Nephron progenitor cell (in vitro differentiated cells): ENCODE data around the gene MED26.

Experiments used
- DNase-seq: peaks from one replicate; pipeline ENCODE4 v3.0.0; 2021
- H3K27ac Mint-ChIP-seq: 2 replicates; pipeline ENCODE4 v1.8.0; 2021; ENCODE audit warnings: mild to moderate bottlenecking, moderate library complexity, mixed read lengths
- H3K27me3 Mint-ChIP-seq: 2 replicates; pipeline ENCODE4 v1.8.0; 2021; ENCODE audit warnings: mild to moderate bottlenecking, low read depth, mixed read lengths; ENCODE audit not compliant: poor library complexity
- H3K36me3 Mint-ChIP-seq: 2 replicates; pipeline ENCODE4 v1.8.0; 2021; ENCODE audit warnings: low read depth, mixed read lengths
- H3K4me1 Mint-ChIP-seq: 2 replicates; pipeline ENCODE4 v1.8.0; 2021; ENCODE audit warnings: mixed read lengths
- H3K4me3 Mint-ChIP-seq: 2 replicates; pipeline ENCODE4 v1.8.0; 2021; ENCODE audit warnings: mild to moderate bottlenecking, moderate library complexity, mixed read lengths
- H3K9me3 Mint-ChIP-seq: 2 replicates; pipeline ENCODE4 v1.8.0; 2021; ENCODE audit warnings: mild to moderate bottlenecking, moderate library complexity, mixed read lengths
- CTCF ChIP-seq: fragments of 200-600 bp; sonication (generic); IDR thresholded peaks from 2 replicates; pipeline ENCODE4 v1.5.0; 2021; ENCODE audit warnings: antibody characterized with exemption

Gene MED26

GRCh38 chr19:16575282-16575681, 52.7 kb downstream of the MED26 start:
- no peak for DNase-seq
- TF ChIP-seq CTCF = no peak
- H3K4me1 Mint-ChIP-seq = peaks cover 39% of the 10 kb centered on the region
- H3K9me3 Mint-ChIP-seq = no peaks in the 10 kb centered on the region
- peaks cover 13% of the 10 kb centered on the region for H3K36me3 Mint-ChIP-seq
- no peaks in the 10 kb centered on the region for H3K27me3 Mint-ChIP-seq
- H3K4me3 Mint-ChIP-seq = no peak overlapping the region
- peak overlapping the region; percentile 32 for H3K27ac Mint-ChIP-seq

- Mint-ChIP-seq H3K9me3 (no peaks in the 10 kb centered on the region), H3K4me3 (peak overlapping the region; percentile 54), H3K36me3 (peaks cover 13% of the 10 kb centered on the region), H3K27ac (no peak overlapping the region), H3K27me3 (no peaks in the 10 kb centered on the region), H3K4me1 (peaks cover 48% of the 10 kb centered on the region)
- TF ChIP-seq CTCF = no peak
- DNase-seq = no peak
These were observed 54.1 kb downstream of the MED26 start for GRCh38 chr19:16573925-16574324.

GRCh38 chr19:16573296-16573695, 54.7 kb downstream of the MED26 start:
- TF ChIP-seq CTCF = no peak
- no peak for DNase-seq

GRCh38 chr19:16572332-16573211, 55.4 kb downstream of the MED26 start, which contains the start of gene SLC35E1:
TSS of gene SLC35E1 (minus strand) at chr19:16572415. CDS start at chr19:16572364, 51 bp downstream.
- TF ChIP-seq CTCF = no peak
- Mint-ChIP-seq H3K4me3 (peak within 1 kb of the TSS; percentile 97), H3K9me3 (no peaks in the 10 kb centered on the region), H3K4me1 (peaks cover 48% of the 10 kb centered on the region), H3K27me3 (no peaks in the 10 kb centered on the region), H3K36me3 (peaks cover 18% of the 10 kb centered on the region), H3K27ac (peak within 1 kb of the TSS; percentile 98)
- peak; percentile 92 for DNase-seq

More at GRCh38 chr19:16573296-16573695, 54.7 kb downstream of the MED26 start:
- peaks cover 48% of the 10 kb centered on the region for H3K4me1 Mint-ChIP-seq
- peak overlapping the region; percentile 98 for H3K27ac Mint-ChIP-seq
- H3K4me3 Mint-ChIP-seq = peak overlapping the region; percentile 97
- H3K9me3 Mint-ChIP-seq = no peaks in the 10 kb centered on the region
- no peaks in the 10 kb centered on the region for H3K27me3 Mint-ChIP-seq
- peaks cover 13% of the 10 kb centered on the region for H3K36me3 Mint-ChIP-seq

GRCh38 chr19:16571822-16572331, 56.1 kb downstream of the MED26 start:
- no peaks in the 10 kb centered on the region for H3K9me3 Mint-ChIP-seq
- H3K4me1 Mint-ChIP-seq = peaks cover 48% of the 10 kb centered on the region
- peak overlapping the region; percentile 88 for H3K4me3 Mint-ChIP-seq
- H3K36me3 Mint-ChIP-seq = peaks cover 20% of the 10 kb centered on the region
- TF ChIP-seq CTCF = no peak
- DNase-seq = no peak
- H3K27ac Mint-ChIP-seq = no peak overlapping the region
- no peaks in the 10 kb centered on the region for H3K27me3 Mint-ChIP-seq
